Nephron (organoid): ENCODE measurements around the gene ZBED4.

Experiments
- H3K27ac Mint-ChIP-seq, 3 experiments: 2 replicates each; pipeline ENCODE4 v1.8.0; 2020; ENCODE audit warnings: mixed read lengths in 3 of 3, mild to moderate bottlenecking in 2 of 3, moderate library complexity in 1 of 3
- H3K27me3 Mint-ChIP-seq: 2 replicates; pipeline ENCODE4 v1.8.0; 2021; ENCODE audit warnings: low read depth, mild to moderate bottlenecking, moderate library complexity, mixed read lengths
- H3K36me3 Mint-ChIP-seq: 2 replicates; pipeline ENCODE4 v1.8.0; 2020; ENCODE audit warnings: low read depth, mixed read lengths
- H3K4me1 Mint-ChIP-seq: 2 replicates; pipeline ENCODE4 v1.8.0; 2020; ENCODE audit warnings: mixed read lengths
- H3K4me3 Mint-ChIP-seq, 3 experiments: 2 replicates each; pipeline ENCODE4 v1.8.0; 2020; ENCODE audit warnings: mild to moderate bottlenecking in 3 of 3, mixed read lengths in 3 of 3, moderate library complexity in 2 of 3
- H3K9me3 Mint-ChIP-seq: 2 replicates; pipeline ENCODE4 v1.8.0; 2020; ENCODE audit warnings: mixed read lengths
- TF ChIP-seq, protein P1 (sequence below), 3 experiments: fragments of 200-600 bp; sonication (generic); IDR thresholded peaks; one replicate each; pipeline ENCODE4 v1.5.0; 2021; ENCODE audit warnings: antibody characterized with exemption in 3 of 3; ENCODE audit not compliant: unreplicated experiment in 3 of 3

Gene ZBED4

DNA sequence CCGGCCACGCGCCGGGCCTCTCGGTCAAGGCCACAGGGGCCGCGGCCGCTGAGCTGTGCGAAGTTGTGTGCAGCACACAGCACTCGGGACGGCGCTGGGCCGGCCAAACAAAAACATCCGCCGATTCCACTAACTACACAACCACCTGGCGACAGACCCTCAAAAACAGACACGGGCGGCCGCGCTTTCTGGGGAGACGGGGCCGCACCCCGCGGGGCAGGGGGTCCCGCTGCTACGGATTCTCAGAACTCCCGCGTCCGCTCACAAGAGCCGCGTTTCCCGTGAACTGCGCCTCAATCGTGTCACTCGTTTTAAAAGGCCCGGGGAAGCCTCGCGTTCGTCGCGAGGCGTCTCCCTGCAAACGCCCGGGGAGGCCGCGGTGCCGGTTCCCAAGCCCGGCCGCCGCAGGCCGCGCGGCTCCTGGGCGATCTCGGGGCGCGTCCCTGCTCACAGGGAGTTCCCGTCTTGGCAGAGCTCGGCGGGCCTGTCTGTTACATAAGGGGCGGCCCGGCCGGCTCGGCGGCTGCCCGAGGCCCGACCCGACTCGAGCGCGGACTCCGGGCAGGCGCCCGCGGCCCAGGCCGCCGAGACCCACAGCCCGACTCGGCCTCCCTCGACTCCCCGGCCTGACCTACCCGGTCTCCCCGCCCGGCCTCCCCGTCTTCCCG is 26.9 kb upstream of the ZBED4 start:
- Mint-ChIP-seq H3K9me3 (peaks cover 16% of the 10 kb centered on the region), H3K27ac (peak overlapping the region; percentile 77 to 90 (median 88)), H3K27me3 (peaks cover 4% of the 10 kb centered on the region), H3K4me3 (peak overlapping the region; percentile 91 to 96 (median 93)), H3K4me1 (peaks cover 32% of the 10 kb centered on the region), H3K36me3 (peaks cover 39% of the 10 kb centered on the region)
- TF ChIP-seq, protein P1, sequence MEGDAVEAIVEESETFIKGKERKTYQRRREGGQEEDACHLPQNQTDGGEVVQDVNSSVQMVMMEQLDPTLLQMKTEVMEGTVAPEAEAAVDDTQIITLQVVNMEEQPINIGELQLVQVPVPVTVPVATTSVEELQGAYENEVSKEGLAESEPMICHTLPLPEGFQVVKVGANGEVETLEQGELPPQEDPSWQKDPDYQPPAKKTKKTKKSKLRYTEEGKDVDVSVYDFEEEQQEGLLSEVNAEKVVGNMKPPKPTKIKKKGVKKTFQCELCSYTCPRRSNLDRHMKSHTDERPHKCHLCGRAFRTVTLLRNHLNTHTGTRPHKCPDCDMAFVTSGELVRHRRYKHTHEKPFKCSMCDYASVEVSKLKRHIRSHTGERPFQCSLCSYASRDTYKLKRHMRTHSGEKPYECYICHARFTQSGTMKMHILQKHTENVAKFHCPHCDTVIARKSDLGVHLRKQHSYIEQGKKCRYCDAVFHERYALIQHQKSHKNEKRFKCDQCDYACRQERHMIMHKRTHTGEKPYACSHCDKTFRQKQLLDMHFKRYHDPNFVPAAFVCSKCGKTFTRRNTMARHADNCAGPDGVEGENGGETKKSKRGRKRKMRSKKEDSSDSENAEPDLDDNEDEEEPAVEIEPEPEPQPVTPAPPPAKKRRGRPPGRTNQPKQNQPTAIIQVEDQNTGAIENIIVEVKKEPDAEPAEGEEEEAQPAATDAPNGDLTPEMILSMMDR (IDR thresholded peaks at IDR 0.05; ENCODE audit: unreplicated experiment in 3 of 3) = no peak

DNA sequence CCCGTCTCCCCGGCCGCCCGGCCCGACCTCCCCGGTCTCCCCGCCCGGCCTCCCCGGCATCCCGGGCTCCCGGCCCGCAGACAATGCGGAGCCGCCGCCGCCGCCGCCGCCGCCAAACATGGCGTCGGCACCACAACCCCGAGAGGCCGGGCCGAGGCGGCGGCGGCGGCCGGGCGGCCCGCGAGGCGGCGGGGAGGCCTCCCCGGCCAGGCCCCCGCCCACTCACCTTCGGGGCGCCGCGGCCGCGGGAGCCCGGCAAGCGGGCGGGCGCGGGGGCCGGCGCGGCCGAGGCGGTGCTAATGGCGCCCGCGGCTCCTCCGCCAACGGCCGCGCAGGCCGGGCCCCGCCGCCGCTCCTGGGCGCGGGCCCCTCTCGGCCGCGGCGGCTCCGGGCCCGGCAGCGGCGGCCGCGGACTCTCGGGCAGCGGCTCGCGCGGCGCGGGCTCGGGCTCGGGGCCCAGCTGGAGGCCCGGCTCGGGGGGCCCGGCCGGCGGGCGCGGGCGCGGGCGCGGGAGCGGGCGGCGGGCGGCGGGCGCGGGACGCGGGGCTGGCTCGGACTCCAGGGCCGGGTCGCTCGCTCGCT is 26.3 kb upstream of the ZBED4 start:
- peaks cover 4% of the 10 kb centered on the region for H3K27me3 Mint-ChIP-seq
- H3K4me1 Mint-ChIP-seq = peaks cover 32% of the 10 kb centered on the region
- peaks cover 35% of the 10 kb centered on the region for H3K36me3 Mint-ChIP-seq
- TF ChIP-seq, protein P1 (IDR thresholded peaks at IDR 0.05; ENCODE audit: unreplicated experiment in 3 of 3) = no peak
- H3K27ac Mint-ChIP-seq = no peak overlapping the region
- H3K4me3 Mint-ChIP-seq = peak overlapping the region in 1 of 3 experiments; percentile 43
- H3K9me3 Mint-ChIP-seq = peaks cover 16% of the 10 kb centered on the region

DNA sequence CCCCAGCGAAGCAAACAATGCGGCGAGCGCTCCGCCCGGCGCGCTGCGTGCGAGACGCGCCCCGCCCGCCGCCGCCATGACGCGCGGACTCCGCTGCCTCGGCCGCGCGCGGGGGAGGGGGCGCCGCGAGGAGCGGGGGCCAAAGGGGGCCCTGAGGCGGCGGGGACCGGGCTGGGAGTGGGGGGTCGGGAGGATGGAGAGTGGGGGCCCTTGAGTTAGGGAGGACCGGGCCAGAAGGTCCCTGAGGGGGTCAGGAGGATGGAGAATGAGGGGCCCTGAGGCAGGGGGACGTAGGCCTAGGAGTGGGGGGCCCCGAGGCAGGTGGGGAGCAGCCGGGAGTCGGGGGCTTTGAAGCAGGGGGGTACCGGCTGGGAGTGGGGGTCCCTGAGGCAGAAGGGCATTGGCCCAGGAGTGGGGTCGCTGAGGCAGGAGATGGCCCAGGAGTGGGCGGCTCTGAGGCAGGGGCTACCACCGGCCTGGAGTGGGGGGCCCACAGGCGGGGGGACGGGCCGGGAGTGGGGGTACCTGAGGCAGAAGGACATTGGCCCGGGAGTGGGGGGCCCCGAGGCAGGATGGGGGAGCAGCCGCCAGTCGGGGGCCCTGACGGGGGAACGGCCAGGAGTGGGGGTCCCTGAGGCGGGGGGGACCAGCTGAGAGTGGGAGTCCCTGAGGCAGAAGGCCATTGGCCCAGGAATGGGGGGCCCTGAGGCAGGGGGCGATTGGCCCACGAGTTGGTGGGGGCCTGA is 25.6 kb upstream of the ZBED4 start, which contains the start of gene BRD1:
TSS of gene BRD1 (minus strand) at position 21 of the 746 bp plus-strand sequence. CDS start 3,556 bp downstream, outside the sequence.
- Mint-ChIP-seq H3K36me3 (peaks cover 30% of the 10 kb centered on the region), H3K4me3 (peak within 1 kb of the TSS; percentile 91 to 96 (median 93)), H3K27ac (peak within 1 kb of the TSS in 2 of 3 experiments; percentile 88 to 90), H3K27me3 (peaks cover 4% of the 10 kb centered on the region), H3K9me3 (peaks cover 20% of the 10 kb centered on the region), H3K4me1 (peaks cover 28% of the 10 kb centered on the region)
- TF ChIP-seq, protein P1 (IDR thresholded peaks at IDR 0.05; ENCODE audit: unreplicated experiment in 3 of 3) = no peak

DNA sequence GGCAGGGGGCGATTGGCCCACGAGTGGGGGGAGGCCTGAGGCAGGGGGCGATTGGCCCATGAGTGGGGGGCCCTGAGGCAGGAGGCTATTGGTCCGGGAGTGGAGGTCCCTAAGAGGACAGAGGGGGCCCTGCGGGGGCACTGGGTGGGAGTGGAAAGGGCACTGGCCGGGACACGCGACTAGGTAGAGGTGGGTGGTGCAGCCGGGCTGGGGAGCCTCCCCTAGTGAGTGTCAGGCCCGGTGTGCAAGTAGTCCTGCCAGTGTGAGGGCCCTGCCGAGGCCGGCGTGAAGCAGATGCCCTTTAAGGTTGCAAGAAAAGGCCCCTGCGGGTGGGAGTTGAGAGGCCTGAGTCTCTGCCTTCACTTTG is 25.1 kb upstream of the ZBED4 start:
- H3K27me3 Mint-ChIP-seq = peaks cover 4% of the 10 kb centered on the region
- peaks cover 27% of the 10 kb centered on the region for H3K4me1 Mint-ChIP-seq
- peak overlapping the region; percentile 65 to 75 (median 72) for H3K4me3 Mint-ChIP-seq
- peaks cover 25% of the 10 kb centered on the region for H3K36me3 Mint-ChIP-seq
- TF ChIP-seq, protein P1 (IDR thresholded peaks at IDR 0.05; ENCODE audit: unreplicated experiment in 3 of 3) = no peak
- H3K9me3 Mint-ChIP-seq = peaks cover 20% of the 10 kb centered on the region
- peak overlapping the region in 1 of 3 experiments; percentile 33 for H3K27ac Mint-ChIP-seq

DNA sequence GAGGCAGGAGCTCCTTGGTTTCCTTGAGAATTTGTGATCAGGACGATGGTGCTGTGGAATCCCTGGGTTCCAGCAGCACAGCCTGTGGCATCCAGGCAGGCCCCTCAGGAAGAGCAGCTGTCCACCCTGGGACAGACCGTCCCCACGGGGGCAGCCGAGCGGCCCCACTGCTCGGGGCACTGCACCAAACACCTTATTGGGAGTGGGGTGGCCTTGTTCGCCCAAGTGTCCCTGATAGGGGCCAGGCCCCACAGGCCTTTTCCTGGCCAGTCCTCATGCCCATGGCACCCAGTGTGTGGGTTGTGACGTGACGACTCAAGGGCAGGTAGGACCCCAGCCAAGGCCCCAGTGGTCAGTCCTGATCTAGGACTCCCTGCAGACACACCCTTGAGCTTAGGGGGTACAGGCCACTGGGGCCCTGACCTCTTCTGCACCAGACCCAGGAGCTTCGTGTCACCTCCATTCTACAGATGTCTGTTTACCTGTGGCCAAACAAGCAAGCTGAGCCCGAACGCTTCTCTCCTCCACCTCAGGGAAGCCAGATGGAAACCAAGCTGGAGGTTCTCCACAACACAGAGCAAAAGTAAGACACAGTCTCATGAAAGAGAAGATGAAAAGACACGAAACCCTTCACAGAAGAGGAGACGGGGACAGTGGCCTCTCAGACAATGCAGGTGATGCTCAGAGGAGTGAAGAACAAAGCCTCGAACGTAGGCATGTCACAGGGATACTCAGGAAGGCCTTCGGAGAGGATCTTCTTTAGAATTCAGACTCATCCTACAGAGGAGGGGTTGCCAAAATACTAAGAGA is 24.4 kb upstream of the ZBED4 start:
- Mint-ChIP-seq H3K4me3 (peak overlapping the region; percentile 65 to 77 (median 77)), H3K36me3 (peaks cover 19% of the 10 kb centered on the region), H3K27me3 (peaks cover 9% of the 10 kb centered on the region), H3K4me1 (peaks cover 20% of the 10 kb centered on the region), H3K9me3 (peaks cover 20% of the 10 kb centered on the region), H3K27ac (peak overlapping the region in 2 of 3 experiments; percentile 74 to 78)
- TF ChIP-seq, protein P1 (IDR thresholded peaks at IDR 0.05; ENCODE audit: unreplicated experiment in 3 of 3) = no peak
